AG04449 (cell line): ENCODE results near the gene RAB11FIP4.

Source experiments
- CTCF ChIA-PET: fragments of 350-600 bp; formaldehyde crosslinking; extraction: SDS; loops from one replicate; lab custom pipeline; 2021; ENCODE audit warnings: antibody characterized with exemption; lab: Yijun Ruan, JAX
- POLR2A ChIA-PET: fragments of 400-600, 350-600 bp; formaldehyde crosslinking; extraction: SDS; loops from one replicate; lab custom pipeline; 2020; ENCODE audit warnings: antibody characterized with exemption, inconsistent platforms; lab: Yijun Ruan, JAX
- DNase-seq: peaks from one replicate; pipeline ENCODE4 v3.0.0-alpha.2; 2010; ENCODE audit warnings: low read depth, low spot score
- H3K4me3 ChIP-seq: 2 replicates; pipeline ENCODE4 v1.5.1; 2011; ENCODE audit warnings: low read depth, mild to moderate bottlenecking, control low read depth, low read length
- TF ChIP-seq, protein P1 (sequence below): IDR thresholded peaks from one replicate; pipeline ENCODE4 v1.5.1; 2011; ENCODE audit warnings: mild to moderate bottlenecking, moderate library complexity, low read length, control low read depth, inconsistent platforms; ENCODE audit not compliant: insufficient read depth; ENCODE audit errors: missing control alignments

Gene RAB11FIP4

DNA sequence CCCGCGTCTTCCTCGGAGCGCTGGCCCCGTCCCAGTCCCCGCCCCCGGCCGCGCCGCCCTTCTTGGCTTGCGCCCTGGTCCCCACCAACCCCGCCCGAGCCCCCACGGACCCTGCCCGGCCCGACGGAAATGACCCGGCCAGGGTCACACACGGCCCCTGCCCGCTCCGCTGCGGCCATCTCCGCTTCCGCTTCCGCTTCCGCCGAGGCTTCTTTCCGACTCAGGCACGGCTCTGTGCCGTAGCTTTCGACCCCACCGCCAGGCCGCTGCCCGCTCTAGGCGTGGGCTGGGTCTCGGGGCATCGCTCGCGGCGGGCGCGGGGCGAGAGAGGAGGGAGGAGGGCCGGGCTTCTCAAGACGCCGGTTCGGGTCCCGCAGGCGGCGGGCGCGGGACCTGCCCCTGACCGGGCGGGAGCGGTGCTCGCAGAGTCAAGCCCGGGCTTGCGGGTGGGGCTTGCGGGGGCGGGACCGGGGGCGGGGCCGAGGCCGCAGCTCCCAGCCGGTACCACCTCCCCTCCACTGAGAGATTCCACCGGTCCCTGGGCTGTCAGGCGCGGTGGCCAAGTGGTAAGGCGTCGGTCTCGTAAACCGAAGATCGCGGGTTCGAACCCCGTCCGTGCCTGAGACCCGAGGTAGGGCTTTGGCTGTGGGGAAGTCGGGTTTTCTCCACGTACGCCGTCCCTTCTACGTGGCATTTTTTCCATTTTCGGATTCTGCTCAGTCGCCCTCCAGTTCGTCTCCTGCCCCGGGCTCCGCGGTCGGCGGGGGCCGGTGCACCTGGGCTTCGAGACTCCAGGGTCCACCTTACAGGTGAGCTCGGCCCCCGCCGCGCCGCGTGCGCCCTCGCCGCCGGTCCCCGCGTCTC is 158.3 kb downstream of the RAB11FIP4 start:
- POLR2A ChIA-PET = interaction anchor here (0.6 to 1.2 kb wide), 2 partner anchors 44 to 68 kb away, joined by 3 read pairs; no protein-coding TSS in a partner anchor
- TF ChIP-seq, protein P1, sequence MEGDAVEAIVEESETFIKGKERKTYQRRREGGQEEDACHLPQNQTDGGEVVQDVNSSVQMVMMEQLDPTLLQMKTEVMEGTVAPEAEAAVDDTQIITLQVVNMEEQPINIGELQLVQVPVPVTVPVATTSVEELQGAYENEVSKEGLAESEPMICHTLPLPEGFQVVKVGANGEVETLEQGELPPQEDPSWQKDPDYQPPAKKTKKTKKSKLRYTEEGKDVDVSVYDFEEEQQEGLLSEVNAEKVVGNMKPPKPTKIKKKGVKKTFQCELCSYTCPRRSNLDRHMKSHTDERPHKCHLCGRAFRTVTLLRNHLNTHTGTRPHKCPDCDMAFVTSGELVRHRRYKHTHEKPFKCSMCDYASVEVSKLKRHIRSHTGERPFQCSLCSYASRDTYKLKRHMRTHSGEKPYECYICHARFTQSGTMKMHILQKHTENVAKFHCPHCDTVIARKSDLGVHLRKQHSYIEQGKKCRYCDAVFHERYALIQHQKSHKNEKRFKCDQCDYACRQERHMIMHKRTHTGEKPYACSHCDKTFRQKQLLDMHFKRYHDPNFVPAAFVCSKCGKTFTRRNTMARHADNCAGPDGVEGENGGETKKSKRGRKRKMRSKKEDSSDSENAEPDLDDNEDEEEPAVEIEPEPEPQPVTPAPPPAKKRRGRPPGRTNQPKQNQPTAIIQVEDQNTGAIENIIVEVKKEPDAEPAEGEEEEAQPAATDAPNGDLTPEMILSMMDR = no peak

DNA sequence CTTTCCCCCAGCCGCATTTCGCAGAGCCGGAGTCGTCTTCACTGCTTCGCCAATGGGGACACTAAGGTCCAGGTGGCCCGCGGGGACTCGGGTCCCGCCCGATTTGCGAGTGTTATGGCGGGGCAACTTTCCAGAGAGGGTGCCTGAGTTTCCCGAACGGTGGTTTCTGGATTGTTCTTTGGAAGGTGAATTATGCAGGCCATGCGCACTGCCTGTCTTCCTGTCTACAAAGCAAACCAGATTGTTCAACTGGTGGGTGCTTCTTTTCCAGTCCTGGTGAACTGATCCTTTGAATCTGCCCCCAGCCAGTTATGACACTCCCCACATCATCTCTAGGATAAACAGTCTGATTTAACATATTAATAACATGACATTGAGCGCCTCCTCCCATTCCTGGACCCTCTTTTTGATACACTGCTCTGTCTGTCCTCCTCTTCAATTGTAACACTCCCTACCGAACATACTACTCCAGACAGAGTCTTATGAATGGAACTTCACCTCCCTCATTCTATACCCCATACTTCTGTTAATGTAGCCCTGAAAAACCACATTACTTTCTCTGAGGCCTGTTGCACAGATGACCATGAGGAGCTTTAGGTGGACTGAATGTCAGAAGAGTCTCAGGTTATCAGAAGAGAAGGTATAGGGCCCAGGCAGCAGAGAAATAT is 159.0 kb downstream of the RAB11FIP4 start:
- TF ChIP-seq, protein P1 = no peak

More for the DNA sequence above, 158.3 kb downstream of the RAB11FIP4 start:
- DNase-seq = peak; percentile 55
- CTCF ChIA-PET = interaction anchor here (1.3 to 2.3 kb wide), 2 partner anchors 8 to 10 kb away, joined by 3 to 7 read pairs; no protein-coding TSS in a partner anchor
- peak overlapping the region; percentile 87 for H3K4me3 ChIP-seq

GRCh38 chr17:31552568-31552967 is 161.1 kb downstream of the RAB11FIP4 start:
- DNase-seq = no peak
- TF ChIP-seq, protein P1 = no peak
- ChIA-PET POLR2A (interaction anchor here (0.5 kb wide), 1 partner anchor 11 kb away, joined by 3 read pairs; no protein-coding TSS in a partner anchor), CTCF (interaction anchor here (1.2 kb wide), 1 partner anchor 181 kb away, joined by 3 read pairs; no protein-coding TSS in a partner anchor)
- H3K4me3 ChIP-seq = no peak overlapping the region

More for the DNA sequence above, 159.0 kb downstream of the RAB11FIP4 start:
- peak overlapping the region; percentile 87 for H3K4me3 ChIP-seq
- DNase-seq = no peak
- CTCF ChIA-PET = interaction anchor here (0.5 to 2.3 kb wide), 4 partner anchors 7 to 346 kb away, joined by 3 to 14 read pairs (median 5); no protein-coding TSS in a partner anchor
- POLR2A ChIA-PET = interaction anchor here (0.6 to 1.2 kb wide), 2 partner anchors 43 to 68 kb away, joined by 3 read pairs; no protein-coding TSS in a partner anchor

DNA sequence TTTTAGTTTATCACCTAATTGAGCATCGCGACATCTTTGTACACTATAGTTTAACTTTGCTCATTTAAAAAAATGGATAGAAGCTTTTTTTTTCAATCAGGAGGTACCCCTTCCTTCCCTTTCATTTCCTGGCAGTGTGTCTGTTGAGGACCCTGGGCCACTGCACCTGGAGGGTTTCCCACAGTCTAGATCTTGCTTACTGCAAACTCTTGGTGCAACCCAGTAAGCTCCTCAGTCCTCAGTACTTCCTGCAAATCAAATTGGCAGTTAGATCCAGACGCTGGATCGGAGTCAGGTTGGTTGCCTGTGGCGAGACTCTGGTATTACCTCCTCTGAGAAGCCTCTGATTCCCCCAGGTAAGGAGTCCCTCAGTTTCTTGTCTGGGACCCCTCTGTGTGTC is 162.0 kb downstream of the RAB11FIP4 start:
- ChIA-PET POLR2A (no interaction called here), CTCF (interaction anchor here (1.1 to 1.9 kb wide), 2 partner anchors 27 to 287 kb away, joined by 3 to 5 read pairs; no protein-coding TSS in a partner anchor)
- H3K4me3 ChIP-seq = no peak overlapping the region
- TF ChIP-seq, protein P1 = no peak
- no peak for DNase-seq

DNA sequence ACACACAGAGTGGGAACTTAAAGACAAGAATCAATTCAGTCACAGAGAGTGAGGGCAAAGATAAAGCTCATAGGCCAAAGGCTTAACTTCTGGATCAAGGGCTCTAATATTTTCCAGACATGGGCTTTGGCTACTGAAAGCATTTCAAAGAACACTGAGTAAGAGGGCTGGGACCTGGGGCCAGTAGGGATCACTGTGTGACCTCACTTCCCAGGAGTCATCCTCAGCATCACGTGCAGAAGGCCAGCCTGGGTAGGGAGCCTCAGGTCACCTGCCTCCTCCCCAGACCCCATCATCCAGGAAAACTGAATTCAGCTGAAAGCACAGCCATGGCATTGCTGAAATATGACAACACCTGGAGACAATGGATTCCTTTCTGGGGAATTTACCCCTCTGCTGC is 163.5 kb downstream of the RAB11FIP4 start:
- H3K4me3 ChIP-seq = no peak overlapping the region
- CTCF ChIA-PET = interaction anchor here (1.6 to 1.9 kb wide), 2 partner anchors 285 to 287 kb away, joined by 5 to 17 read pairs; no protein-coding TSS in a partner anchor
- TF ChIP-seq, protein P1 = no peak
- POLR2A ChIA-PET = no interaction called here
- DNase-seq = no peak
